Epithelial cell of esophagus (primary cell): ENCODE measurements around the gene CCDC171.

ENCODE experiments used
- DNase-seq: peaks from one replicate; pipeline ENCODE4 v3.0.0; 2010; ENCODE audit warnings: low read depth
- H3K4me3 ChIP-seq: 2 replicates; pipeline ENCODE4 v1.5.1; 2011; ENCODE audit warnings: mild to moderate bottlenecking, low read length, control low read depth
- TF ChIP-seq, protein P1 (sequence below): IDR thresholded peaks from 2 replicates; pipeline ENCODE4 v1.5.1; 2011; ENCODE audit warnings: low read depth, mild to moderate bottlenecking, low read length, control low read depth, inconsistent platforms; ENCODE audit not compliant: insufficient read depth; ENCODE audit errors: missing control alignments

CCDC171 gene

DNA sequence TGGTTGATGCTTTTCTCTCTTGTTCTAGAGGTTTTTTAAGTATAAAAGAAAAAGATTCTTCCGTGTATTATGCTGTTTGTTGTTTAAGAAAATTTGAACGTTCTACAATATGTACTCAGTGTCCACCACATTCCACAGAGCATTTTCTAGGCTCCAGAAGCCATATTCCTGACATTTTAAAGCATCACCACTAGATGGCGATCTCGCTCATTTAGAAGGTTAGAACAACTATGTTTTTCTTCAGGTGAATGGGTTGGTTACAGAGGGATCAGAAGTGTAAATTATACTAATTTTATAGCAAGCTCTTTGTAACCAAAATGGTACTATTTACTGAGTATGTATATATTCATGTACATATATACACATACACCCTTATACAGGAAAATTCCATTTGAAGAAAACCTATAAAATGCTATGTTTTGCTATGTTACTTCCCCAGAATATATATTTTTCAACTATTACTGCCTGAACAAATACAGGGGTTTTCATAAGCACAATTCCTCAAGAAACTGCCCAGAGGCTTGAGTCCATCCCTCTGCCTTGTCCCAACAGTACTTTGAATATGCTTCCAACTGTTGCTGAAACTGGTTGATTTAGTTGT lies 284.3 kb downstream of the CCDC171 start:
- H3K4me3 ChIP-seq: no peak overlapping the region
- DNase-seq: peak; percentile 67
- TF ChIP-seq, protein P1, sequence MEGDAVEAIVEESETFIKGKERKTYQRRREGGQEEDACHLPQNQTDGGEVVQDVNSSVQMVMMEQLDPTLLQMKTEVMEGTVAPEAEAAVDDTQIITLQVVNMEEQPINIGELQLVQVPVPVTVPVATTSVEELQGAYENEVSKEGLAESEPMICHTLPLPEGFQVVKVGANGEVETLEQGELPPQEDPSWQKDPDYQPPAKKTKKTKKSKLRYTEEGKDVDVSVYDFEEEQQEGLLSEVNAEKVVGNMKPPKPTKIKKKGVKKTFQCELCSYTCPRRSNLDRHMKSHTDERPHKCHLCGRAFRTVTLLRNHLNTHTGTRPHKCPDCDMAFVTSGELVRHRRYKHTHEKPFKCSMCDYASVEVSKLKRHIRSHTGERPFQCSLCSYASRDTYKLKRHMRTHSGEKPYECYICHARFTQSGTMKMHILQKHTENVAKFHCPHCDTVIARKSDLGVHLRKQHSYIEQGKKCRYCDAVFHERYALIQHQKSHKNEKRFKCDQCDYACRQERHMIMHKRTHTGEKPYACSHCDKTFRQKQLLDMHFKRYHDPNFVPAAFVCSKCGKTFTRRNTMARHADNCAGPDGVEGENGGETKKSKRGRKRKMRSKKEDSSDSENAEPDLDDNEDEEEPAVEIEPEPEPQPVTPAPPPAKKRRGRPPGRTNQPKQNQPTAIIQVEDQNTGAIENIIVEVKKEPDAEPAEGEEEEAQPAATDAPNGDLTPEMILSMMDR: peak; percentile 75

DNA sequence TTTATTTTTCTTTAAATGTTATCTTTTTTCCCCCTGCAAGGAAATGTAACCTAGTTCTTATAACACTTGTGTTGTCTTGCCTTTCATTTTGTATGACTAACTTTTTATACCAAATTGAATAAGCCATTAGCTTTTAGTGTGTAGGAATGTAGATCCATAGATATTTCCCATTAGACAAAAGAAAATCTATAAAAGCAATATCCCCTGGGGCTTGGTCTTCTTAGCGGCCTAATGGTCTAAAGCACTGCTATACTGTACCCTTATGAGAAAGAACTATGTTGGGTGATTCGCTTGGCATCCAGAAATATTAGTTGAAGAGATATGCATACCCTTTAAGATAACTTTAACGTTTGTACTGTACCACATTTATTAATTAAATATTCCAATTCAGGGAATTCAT lies 289.2 kb downstream of the CCDC171 start:
- no peak for DNase-seq
- TF ChIP-seq, protein P1: no peak

GRCh38 chr9:15843316-15843715 lies 290.5 kb downstream of the CCDC171 start:
- H3K4me3 ChIP-seq: no peak overlapping the region
- TF ChIP-seq, protein P1: no peak
- no peak for DNase-seq

More for the DNA sequence above, 289.2 kb downstream of the CCDC171 start:
- H3K4me3 ChIP-seq: no peak overlapping the region

DNA sequence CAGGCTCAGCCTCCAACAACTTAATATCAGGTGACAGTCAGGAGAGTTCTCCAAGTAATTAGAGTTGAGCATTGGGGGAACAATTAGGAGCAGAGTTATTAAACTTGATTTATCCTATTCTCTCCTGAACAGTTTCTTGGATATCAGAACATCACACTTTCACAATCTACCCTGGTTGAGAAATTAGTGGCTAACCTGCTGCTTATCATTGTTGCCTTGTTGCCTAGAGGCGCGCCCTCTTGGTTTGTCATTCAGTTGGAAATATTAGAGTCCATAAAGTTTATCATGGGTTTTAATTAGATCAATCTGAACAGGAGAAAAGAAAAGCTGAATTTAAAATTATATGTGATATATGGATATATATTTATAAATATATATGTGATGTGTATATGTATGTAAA lies 291.1 kb downstream of the CCDC171 start:
- no peak for DNase-seq
- TF ChIP-seq, protein P1: no peak
- H3K4me3 ChIP-seq: no peak overlapping the region

- H3K4me3 ChIP-seq: no peak overlapping the region
- no peak for DNase-seq
- TF ChIP-seq, protein P1: no peak
These were observed 293.8 kb downstream of the CCDC171 start for GRCh38 chr9:15846611-15847010.

- no peak overlapping the region for H3K4me3 ChIP-seq
- DNase-seq: no peak
- TF ChIP-seq, protein P1: no peak
These were observed 297.0 kb downstream of the CCDC171 start for GRCh38 chr9:15849871-15850270.

DNA sequence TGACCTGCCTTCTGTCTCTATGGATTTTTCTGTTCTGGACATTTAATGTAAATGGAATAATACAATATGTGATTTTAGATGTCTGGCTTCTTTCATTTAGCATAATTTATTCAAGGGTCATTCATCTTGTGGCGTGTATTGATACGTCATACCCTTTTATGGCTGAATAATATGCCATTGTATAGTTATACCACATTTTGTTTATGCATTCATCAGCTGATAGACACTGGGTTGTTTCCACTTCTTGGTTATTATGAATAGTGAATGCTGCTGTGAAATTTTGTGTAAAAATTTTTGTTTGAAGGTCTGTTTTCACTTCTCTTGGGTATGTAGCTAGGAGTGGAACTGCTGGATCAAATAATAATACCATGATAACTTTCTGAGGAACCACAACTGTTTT lies 298.9 kb downstream of the CCDC171 start:
- no peak for DNase-seq
- H3K4me3 ChIP-seq: no peak overlapping the region
- TF ChIP-seq, protein P1: no peak
